NCI-H146 (cell line): Measurements from ENCODE around the gene GAGE2A.
"Not testable (repeated sequence)": the region's sequence is repeated elsewhere in the genome, so short reads cannot be mapped to it uniquely, and the experiment has no call there.

Experiments used
- DNase-seq: peaks from one replicate; lab custom pipeline; 2025; lab: John Stamatoyannopoulos, UW

Gene GAGE2A, protein sequence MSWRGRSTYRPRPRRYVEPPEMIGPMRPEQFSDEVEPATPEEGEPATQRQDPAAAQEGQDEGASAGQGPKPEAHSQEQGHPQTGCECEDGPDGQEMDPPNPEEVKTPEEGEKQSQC

DNA sequence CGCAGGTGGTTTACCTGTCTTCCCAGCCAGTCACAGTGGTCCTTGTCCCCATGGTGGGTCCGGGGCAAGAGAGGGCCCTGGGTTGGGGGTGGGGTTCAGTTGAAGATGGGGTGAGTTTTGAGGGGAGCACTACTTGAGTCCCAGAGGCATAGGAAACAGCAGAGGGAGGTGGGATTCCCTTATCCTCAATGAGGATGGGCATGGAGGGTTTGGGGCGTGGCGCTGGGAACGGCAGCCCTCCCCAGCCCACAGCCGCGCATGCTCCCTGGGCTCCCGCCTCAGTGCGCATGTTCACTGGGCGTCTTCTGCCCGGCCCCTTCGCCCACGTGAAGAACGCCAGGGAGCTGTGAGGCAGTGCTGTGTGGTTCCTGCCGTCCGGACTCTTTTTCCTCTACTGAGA is at the start of gene GAGE2A:
Gene GAGE2A, plus strand, starts transcription at position 301 of the 400 bp plus-strand sequence. CDS start 1,155 bp downstream, outside the sequence.
- not testable (repeated sequence) for DNase-seq

DNA sequence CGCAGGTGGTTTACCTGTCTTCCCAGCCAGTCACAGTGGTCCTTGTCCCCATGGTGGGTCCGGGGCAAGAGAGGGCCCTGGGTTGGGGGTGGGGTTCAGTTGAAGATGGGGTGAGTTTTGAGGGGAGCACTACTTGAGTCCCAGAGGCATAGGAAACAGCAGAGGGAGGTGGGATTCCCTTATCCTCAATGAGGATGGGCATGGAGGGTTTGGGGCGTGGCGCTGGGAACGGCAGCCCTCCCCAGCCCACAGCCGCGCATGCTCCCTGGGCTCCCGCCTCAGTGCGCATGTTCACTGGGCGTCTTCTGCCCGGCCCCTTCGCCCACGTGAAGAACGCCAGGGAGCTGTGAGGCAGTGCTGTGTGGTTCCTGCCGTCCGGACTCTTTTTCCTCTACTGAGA is 47.9 kb upstream of the GAGE2A start, which contains the start of gene GAGE12D:
Gene GAGE12D, plus strand, starts transcription at position 301 of the 400 bp plus-strand sequence. CDS start 1,155 bp downstream, outside the sequence.
- not testable (repeated sequence) for DNase-seq

DNA sequence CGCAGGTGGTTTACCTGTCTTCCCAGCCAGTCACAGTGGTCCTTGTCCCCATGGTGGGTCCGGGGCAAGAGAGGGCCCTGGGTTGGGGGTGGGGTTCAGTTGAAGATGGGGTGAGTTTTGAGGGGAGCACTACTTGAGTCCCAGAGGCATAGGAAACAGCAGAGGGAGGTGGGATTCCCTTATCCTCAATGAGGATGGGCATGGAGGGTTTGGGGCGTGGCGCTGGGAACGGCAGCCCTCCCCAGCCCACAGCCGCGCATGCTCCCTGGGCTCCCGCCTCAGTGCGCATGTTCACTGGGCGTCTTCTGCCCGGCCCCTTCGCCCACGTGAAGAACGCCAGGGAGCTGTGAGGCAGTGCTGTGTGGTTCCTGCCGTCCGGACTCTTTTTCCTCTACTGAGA is 38.3 kb upstream of the GAGE2A start, which contains the start of gene GAGE12E:
Gene GAGE12E, plus strand, starts transcription at position 301 of the 400 bp plus-strand sequence. CDS start 1,155 bp downstream, outside the sequence.
- DNase-seq: not testable (repeated sequence)

DNA sequence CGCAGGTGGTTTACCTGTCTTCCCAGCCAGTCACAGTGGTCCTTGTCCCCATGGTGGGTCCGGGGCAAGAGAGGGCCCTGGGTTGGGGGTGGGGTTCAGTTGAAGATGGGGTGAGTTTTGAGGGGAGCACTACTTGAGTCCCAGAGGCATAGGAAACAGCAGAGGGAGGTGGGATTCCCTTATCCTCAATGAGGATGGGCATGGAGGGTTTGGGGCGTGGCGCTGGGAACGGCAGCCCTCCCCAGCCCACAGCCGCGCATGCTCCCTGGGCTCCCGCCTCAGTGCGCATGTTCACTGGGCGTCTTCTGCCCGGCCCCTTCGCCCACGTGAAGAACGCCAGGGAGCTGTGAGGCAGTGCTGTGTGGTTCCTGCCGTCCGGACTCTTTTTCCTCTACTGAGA is 28.8 kb upstream of the GAGE2A start, which contains the start of gene GAGE12F:
Gene GAGE12F, plus strand, starts transcription at position 301 of the 400 bp plus-strand sequence. CDS start 1,155 bp downstream, outside the sequence.
- DNase-seq: not testable (repeated sequence)

DNA sequence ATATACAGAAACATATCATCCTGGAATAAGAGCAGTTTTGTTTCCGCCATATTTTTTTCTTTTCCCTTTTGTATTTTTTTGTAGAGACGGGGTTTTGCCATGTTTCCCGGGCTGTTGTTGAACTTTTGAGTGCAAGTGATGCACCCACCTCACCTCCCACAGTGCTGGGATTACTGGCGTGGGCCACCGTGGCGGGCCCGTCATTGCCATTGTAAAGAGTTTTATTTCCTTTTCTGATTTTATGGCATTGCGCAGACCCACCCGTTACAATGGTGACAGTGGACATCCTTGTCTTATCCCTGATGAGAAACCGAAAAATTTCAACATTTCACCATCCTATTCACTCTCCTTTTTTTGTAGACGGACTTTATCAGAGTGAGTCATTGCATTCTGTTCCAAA is 20.6 kb upstream of the GAGE2A start:
- DNase-seq: not testable (repeated sequence)

DNA sequence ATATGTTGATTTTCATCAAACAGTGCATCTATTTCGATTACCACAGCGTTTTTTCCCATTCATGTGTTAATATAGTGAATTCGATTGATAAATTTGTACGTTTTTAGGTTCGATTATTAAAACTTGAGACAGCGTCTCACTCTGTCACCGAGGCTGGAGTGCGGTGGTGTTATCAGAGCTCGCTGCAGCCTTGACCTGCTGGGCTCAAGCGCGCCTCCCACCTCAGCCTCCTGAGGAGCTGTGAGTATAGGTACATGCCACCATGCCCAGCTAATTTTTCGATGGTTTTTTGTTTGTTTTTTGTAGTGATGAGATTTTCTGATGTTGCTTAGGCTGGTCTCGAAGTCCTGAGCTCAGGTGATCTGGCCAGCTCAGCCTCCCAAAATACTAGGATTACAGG is 20.1 kb upstream of the GAGE2A start:
- DNase-seq: not testable (repeated sequence)

DNA sequence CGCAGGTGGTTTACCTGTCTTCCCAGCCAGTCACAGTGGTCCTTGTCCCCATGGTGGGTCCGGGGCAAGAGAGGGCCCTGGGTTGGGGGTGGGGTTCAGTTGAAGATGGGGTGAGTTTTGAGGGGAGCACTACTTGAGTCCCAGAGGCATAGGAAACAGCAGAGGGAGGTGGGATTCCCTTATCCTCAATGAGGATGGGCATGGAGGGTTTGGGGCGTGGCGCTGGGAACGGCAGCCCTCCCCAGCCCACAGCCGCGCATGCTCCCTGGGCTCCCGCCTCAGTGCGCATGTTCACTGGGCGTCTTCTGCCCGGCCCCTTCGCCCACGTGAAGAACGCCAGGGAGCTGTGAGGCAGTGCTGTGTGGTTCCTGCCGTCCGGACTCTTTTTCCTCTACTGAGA is 19.2 kb upstream of the GAGE2A start, which contains the start of gene GAGE12G:
Gene GAGE12G, plus strand, starts transcription at position 301 of the 400 bp plus-strand sequence. CDS start 1,155 bp downstream, outside the sequence.
- DNase-seq: not testable (repeated sequence)

DNA sequence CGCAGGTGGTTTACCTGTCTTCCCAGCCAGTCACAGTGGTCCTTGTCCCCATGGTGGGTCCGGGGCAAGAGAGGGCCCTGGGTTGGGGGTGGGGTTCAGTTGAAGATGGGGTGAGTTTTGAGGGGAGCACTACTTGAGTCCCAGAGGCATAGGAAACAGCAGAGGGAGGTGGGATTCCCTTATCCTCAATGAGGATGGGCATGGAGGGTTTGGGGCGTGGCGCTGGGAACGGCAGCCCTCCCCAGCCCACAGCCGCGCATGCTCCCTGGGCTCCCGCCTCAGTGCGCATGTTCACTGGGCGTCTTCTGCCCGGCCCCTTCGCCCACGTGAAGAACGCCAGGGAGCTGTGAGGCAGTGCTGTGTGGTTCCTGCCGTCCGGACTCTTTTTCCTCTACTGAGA is 9.6 kb upstream of the GAGE2A start, which contains the start of gene GAGE12H:
Gene GAGE12H, plus strand, starts transcription at position 301 of the 400 bp plus-strand sequence. CDS start 1,155 bp downstream, outside the sequence.
- DNase-seq: not testable (repeated sequence)

DNA sequence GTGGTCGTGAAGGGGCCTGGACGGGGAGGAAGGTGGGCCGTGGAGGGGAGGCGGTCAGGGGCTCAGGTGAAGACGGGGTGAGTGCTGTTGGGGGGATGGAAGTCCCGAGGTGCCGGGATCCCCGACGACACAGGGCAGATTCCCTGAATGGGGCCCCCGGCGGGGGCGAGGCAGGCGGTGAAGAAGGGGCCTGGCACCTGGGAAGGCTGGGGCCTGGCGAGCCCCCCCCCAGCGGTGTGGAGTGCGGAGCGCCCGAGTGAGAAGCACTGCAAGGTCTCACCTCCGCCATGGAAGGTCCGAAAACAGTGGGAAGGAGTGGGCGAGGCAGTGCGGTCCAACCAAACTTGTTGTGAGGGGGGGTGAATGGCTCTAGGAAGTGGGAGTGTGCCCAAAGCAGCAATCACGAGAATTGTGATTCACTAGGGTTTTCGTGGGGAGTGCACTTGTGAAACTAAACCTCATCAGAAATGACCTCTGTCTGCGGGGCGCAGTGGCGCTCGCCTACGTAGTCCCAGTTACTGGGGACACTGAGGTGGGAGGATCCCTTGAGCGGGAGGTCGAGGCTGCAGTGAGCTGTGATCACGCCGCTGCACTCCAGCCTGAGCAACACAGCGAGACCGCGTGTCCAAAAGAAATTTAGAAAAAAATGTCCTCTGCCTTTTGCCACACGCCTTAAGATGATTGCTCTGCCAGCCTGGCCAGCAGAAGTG is 628 bp downstream of the GAGE2A start:
- DNase-seq: not testable (repeated sequence)

DNA sequence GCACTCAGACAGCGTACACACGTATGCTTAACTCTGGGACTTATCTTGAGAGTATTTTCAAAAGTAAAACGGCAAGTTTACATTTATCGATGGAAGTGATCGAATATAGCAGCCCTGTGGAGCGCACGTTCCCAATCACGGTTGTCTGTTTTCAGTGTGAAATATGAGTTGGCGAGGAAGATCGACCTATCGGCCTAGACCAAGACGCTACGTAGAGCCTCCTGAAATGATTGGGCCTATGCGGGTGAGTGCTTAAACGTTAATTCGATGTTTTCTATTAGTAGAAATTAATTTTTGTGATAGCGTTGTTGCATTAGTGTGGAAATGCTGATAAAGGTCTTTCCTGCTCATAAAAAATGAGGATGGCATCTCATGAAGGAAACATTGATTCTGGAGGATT is 1.2 kb downstream of the GAGE2A start:
- not testable (repeated sequence) for DNase-seq

DNA sequence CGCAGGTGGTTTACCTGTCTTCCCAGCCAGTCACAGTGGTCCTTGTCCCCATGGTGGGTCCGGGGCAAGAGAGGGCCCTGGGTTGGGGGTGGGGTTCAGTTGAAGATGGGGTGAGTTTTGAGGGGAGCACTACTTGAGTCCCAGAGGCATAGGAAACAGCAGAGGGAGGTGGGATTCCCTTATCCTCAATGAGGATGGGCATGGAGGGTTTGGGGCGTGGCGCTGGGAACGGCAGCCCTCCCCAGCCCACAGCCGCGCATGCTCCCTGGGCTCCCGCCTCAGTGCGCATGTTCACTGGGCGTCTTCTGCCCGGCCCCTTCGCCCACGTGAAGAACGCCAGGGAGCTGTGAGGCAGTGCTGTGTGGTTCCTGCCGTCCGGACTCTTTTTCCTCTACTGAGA is 9.4 kb downstream of the GAGE2A start, which contains the start of gene GAGE1:
Gene GAGE1, plus strand, starts transcription at position 301 of the 400 bp plus-strand sequence. CDS start 1,155 bp downstream, outside the sequence.
- not testable (repeated sequence) for DNase-seq

DNA sequence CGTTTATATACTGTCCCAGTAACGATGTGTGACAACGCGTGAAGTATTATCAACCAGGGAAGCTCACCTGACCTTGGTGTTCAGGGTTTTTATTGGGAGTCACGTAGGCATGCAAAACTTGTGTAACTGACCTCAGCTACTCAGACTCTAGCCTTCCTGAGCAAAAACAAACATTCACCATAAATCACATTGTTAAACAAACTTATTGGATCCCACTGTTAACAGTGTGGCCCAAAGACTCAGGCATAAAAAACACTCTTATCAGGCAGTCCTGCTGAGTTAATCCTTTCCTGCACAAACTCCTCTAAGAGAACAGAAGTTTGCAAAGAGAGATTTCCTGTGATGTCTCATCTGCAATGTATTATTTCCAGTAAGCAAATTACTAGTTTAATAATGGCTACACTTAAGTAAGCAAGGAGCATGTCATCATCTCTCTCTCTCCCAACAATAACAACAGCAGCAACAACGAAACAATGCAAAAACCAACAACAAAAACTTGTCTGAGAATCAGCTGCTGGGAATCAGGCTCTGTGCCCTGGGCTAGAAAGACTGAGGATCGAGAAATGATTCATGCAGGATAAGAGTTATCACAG is 21.5 kb downstream of the GAGE2A start:
- DNase-seq: no peak

DNA sequence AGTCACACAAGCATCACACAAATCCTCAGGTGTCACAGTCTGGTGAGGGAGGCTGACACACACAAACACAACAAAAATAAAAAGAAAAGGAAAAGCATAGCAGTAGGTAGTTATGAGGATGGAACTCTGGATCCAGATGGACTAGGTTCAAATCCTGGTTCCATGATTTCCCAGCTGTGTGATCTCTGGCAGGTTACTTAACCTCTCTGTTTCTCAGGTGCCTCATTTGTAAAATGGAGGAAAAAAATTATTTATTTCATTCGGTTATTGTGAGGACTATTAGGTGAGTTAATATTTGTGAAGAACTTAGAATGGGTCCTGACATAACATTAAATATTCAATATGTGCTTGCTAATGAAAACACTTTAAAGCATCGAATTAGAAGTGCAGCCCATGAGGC is 29.3 kb downstream of the GAGE2A start:
- no peak for DNase-seq

DNA sequence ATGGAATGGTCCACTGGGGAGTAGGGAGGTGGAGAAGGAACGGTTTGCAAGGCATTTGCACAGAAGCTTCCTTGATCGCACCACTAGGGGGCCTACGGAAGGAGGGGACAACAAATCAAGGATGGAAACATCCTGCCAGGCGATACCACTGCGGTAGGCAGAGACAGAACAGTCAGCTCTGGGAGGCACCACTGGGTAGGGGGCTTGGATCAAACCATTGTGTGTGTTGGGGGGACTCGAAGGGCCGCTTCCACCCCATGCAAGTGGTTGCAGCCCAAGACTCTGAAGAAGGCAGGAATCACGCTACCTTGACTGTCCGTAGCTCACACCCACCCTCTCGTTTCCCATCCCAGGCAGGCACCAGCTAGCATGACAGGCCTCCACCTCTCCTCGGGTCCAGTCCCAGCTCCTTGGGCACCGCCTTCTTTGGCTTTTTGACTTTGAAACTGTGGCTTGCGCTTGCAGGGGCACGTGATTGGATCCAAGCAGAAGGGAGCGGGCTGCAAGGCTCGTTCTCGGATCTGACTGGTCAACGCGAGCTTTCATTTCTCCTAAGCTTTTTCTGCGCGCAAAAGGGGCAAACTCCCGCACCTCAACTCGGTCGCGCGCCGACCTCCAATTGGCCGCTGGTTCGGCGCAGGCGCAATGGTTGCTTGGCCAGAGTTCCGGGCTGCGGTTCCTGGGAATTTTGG is 37.9 kb downstream of the GAGE2A start:
- no peak for DNase-seq

DNA sequence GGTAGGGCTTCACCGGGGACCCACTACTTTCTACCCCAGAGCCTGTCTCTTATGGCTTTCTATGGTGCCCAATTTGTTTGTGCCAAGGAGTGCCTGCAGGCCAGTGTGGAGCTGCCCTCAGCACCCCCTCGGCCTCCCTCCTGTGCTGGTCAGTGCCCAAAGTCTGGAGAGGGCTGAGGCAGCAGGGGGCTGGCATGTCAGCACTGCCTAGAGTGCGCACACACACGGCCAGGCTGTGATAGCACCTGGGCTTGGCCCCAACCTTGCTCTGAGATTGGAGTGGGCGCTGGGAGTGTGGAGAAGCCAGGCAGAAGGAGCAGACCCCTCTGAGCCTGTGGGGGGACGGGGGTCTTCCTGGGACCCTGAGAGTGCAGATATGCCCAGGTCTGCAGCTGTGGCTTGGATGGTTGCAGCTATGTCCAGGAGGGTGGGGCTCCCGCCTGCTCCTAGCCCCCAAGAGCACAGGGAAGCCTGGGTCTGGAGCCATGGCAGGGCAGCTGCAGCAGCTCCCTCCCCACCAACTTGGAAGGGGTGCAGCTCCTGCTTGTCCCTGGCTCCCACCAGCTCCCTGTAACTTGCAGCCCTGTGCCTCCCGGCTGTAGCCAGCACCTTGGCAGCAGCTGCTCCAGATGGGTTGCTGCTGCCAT is 55.8 kb downstream of the GAGE2A start:
- no peak for DNase-seq
